GM12878 (cell line): Measurements from ENCODE around the gene AP5B1. TPM values are rescaled to one million over a fixed set of nuclear protein-coding genes. Genes with fewer than 3 reads are reported as not detected.
A peak's percentile ranks its signal among the peaks of the same experiment; 100 is the strongest.

Experiments
- ATAC-seq: fragments of 200-7000 bp; cut with Tn5 transposase; 3 replicates; pipeline ENCODE4 v1.9.1; 2020; ENCODE audit warnings: mild to moderate bottlenecking, moderate library complexity
- BruUV-seq: library from RNA; stranded (reverse); fragments of 400-500 nt; replicated peaks from 2 replicates; lab custom pipeline; 2021; lab: Mats Ljungman, UMichigan
- CTCF ChIA-PET: fragments of 300-600 bp; sonication (Branson Sonifier 250); formaldehyde crosslinking; extraction: SDS; loops from one replicate; lab custom pipeline; 2021; ENCODE audit warnings: inconsistent platforms; lab: Yijun Ruan, JAX
- POLR2A ChIA-PET: fragments of 350-600 bp; formaldehyde crosslinking; extraction: SDS; loops from one replicate; lab custom pipeline; 2021; ENCODE audit warnings: inconsistent platforms; lab: Charles Lee
- RAD21 ChIA-PET: fragments of 300-600 bp; sonication (Branson Sonifier 250); formaldehyde crosslinking; loops from one replicate; lab custom pipeline; 2023; ENCODE audit warnings: antibody characterized with exemption; ENCODE audit not compliant: unreplicated experiment; lab: Charles Lee
- SMC1A ChIA-PET: fragments of 300-600 bp; sonication (Branson Sonifier 250); formaldehyde crosslinking; loops from one replicate; lab custom pipeline; 2023; ENCODE audit not compliant: unreplicated experiment, uncharacterized antibody; lab: Charles Lee
- DNase-seq: peaks from one replicate; pipeline ENCODE4 v3.0.0-alpha.2; 2011; ENCODE audit warnings: low read depth, low spot score
- FAIRE-seq: peaks from 3 replicates; lab custom pipeline; 2011; peaks lifted over from hg19 to GRCh38; lab: Jason Lieb, UNC
- H2AFZ ChIP-seq: 2 replicates; pipeline ENCODE4 v1.6.0; 2011; ENCODE audit warnings: low read depth, low read length, control low read depth; ENCODE audit not compliant: control insufficient read depth
- H3K27ac ChIP-seq: 2 replicates; pipeline ENCODE4 v1.5.1; 2011; ENCODE audit warnings: control low read depth; ENCODE audit not compliant: control insufficient read depth, insufficient read depth
- H3K27me3 ChIP-seq, 2 experiments: replicated peaks in 1 of 2; 2 replicates each; pipeline versions ENCODE4 v1.6.0 to v1.6.1; 2011; ENCODE audit warnings: low read length in 1 of 2; ENCODE audit not compliant: control insufficient read depth in 2 of 2, insufficient read depth in 2 of 2
- H3K36me3 ChIP-seq, 2 experiments: 2 replicates each; pipeline ENCODE4 v1.5.1; 2011; ENCODE audit warnings: low read length in 1 of 2; ENCODE audit not compliant: control insufficient read depth in 2 of 2, insufficient read depth in 2 of 2
- H3K4me1 ChIP-seq: 2 replicates; pipeline ENCODE4 v1.6.1; 2011; ENCODE audit warnings: mild to moderate bottlenecking, low read length, moderate library complexity, mixed read lengths; ENCODE audit not compliant: control insufficient read depth, insufficient read depth
- H3K4me2 ChIP-seq: 2 replicates; pipeline ENCODE4 v1.6.0; 2011; ENCODE audit warnings: control low read depth; ENCODE audit not compliant: control insufficient read depth, insufficient read depth
- H3K4me3 ChIP-seq: fragments of 200-600 bp; sonication (generic); 2 replicates; pipeline ENCODE4 v1.5.1; 2016
- H3K79me2 ChIP-seq: 2 replicates; pipeline ENCODE4 v1.6.0; 2011; ENCODE audit warnings: low read length; ENCODE audit not compliant: control insufficient read depth, insufficient read depth
- H3K9ac ChIP-seq: 2 replicates; pipeline ENCODE4 v1.8.0; 2011; ENCODE audit warnings: low read length, control low read depth, mixed read lengths; ENCODE audit not compliant: control insufficient read depth, insufficient read depth
- H3K9me3 ChIP-seq: replicated peaks from 3 replicates; pipeline ENCODE4 v1.5.1; 2011; ENCODE audit warnings: mild to moderate bottlenecking, low read length; ENCODE audit not compliant: control insufficient read depth, insufficient read depth
- H4K20me1 ChIP-seq: 2 replicates; pipeline ENCODE4 v1.6.0; 2011; ENCODE audit not compliant: control insufficient read depth, insufficient read depth
- BCL3 ChIP-seq: IDR thresholded peaks from 2 replicates; pipeline ENCODE4 v1.6.1; 2011; ENCODE audit warnings: borderline replicate concordance, low read depth, mild to moderate bottlenecking, moderate library complexity, low read length; ENCODE audit not compliant: insufficient read depth, poor library complexity, severe bottlenecking
- CTCF ChIP-seq, 3 experiments: IDR thresholded peaks in 2 of 3; conservative IDR thresholded peaks in 1 of 3; 2 replicates each; pipeline ENCODE4 v1.5.1; 2011; ENCODE audit warnings: low read depth in 3 of 3, low read length in 3 of 3, mild to moderate bottlenecking in 3 of 3, control low read depth in 2 of 3, moderate library complexity in 2 of 3, inconsistent platforms in 1 of 3, mixed read lengths in 1 of 3; ENCODE audit not compliant: control insufficient read depth in 2 of 3, insufficient read depth in 1 of 3; ENCODE audit errors: extremely low read depth in 1 of 3
- KLF5 ChIP-seq: fragments of 450-650 bp; IDR thresholded peaks from 2 replicates; pipeline ENCODE4 v1.6.1; 2014; ENCODE audit warnings: mild to moderate bottlenecking; ENCODE audit not compliant: partially characterized antibody
- MXI1 ChIP-seq: fragments of 150-350 bp; IDR thresholded peaks from 2 replicates; pipeline ENCODE4 v1.6.1; 2011; ENCODE audit warnings: low read depth, mild to moderate bottlenecking, inconsistent platforms, low read length, improper control_type of control experiment
- NFIC ChIP-seq: IDR thresholded peaks from 2 replicates; pipeline ENCODE4 v1.6.1; 2012; ENCODE audit warnings: low read depth, mild to moderate bottlenecking, inconsistent platforms, low read length, moderate library complexity
- NRF1 ChIP-seq: conservative IDR thresholded peaks from 2 replicates; pipeline ENCODE4 v1.6.1; 2011; ENCODE audit warnings: mild to moderate bottlenecking, low read depth, low read length, improper control_type of control experiment
- PBX3 ChIP-seq: IDR thresholded peaks from 2 replicates; pipeline ENCODE4 v1.6.1; 2011; ENCODE audit warnings: mild to moderate bottlenecking, low read depth, low read length, moderate library complexity; ENCODE audit not compliant: insufficient replicate concordance
- POU2F2 ChIP-seq: IDR thresholded peaks from 3 replicates; pipeline ENCODE4 v1.6.1; 2011; ENCODE audit warnings: low read depth, mild to moderate bottlenecking, low read length, borderline replicate concordance
- RAD21 ChIP-seq: IDR thresholded peaks from 2 replicates; pipeline ENCODE4 v1.6.1; 2011; ENCODE audit warnings: mild to moderate bottlenecking, low read depth, low read length, moderate library complexity; ENCODE audit not compliant: insufficient read depth
- REST ChIP-seq: IDR thresholded peaks from 2 replicates; pipeline ENCODE4 v1.6.1; 2012; ENCODE audit warnings: mild to moderate bottlenecking, low read depth, low read length
- SMC3 ChIP-seq: IDR thresholded peaks from 2 replicates; pipeline ENCODE4 v1.6.1; 2011; ENCODE audit warnings: low read length, improper control_type of control experiment, borderline replicate concordance
- TCF3 ChIP-seq: IDR thresholded peaks from 2 replicates; pipeline ENCODE4 v1.6.1; 2012; ENCODE audit warnings: low read depth, mild to moderate bottlenecking, low read length, borderline replicate concordance; ENCODE audit not compliant: insufficient read depth
- YY1 ChIP-seq: IDR thresholded peaks from 2 replicates; pipeline ENCODE4 v1.6.1; 2011; ENCODE audit warnings: low read depth, mild to moderate bottlenecking, low read length
- WGBS: methylation state at CpG from one replicate; pipeline ENCODE4 v1.1.6; 2016; ENCODE audit warnings: low lambda C conversion rate; ENCODE audit not compliant: insufficient replicate concordance, insufficient coverage; ENCODE audit errors: missing lambda C conversion rate; 5-methylcytosine and 5-hydroxymethylcytosine counted together
- in situ Hi-C: fragments of 300-500 bp; cut with MboI; formaldehyde crosslinking; loops from 9 replicates; pipeline ENCODE4 v1.14.3; 2018; ENCODE audit warnings: mixed read lengths
- intact Hi-C: fragments of 100-400 bp; cut with micrococcal nuclease; formaldehyde crosslinking; loops from one replicate; pipeline ENCODE4 v1.14.2; 2022; ENCODE audit not compliant: unreplicated experiment
- polyA plus RNA-seq, 11 experiments: library from polyadenylated mRNA; depleted of rRNA in 4 of 11; unstranded in 6 of 11; stranded (reverse) in 5 of 11; fragments of >200 nt; fragmentation: Nextera tagmentation in 4 of 11; fragmentation: Illumina TruSeq in 1 of 11; extraction: Ambion mirVana in 4 of 11; extraction: Trizol in 1 of 11; gene quantifications; 1 replicate in 1 of 11; 2 replicates in 10 of 11; pipeline versions ENCODE4 v1.2.1 to v1.2.3, GENCODE V29; 2011 to 2016; ENCODE audit warnings: inconsistent platforms in 2 of 11, missing spikeins in 2 of 11, low read depth in 1 of 11
- total RNA-seq, 4 experiments: library from RNA; depleted of rRNA in 3 of 4; stranded (reverse); fragments of >200 nt in 3 of 4; fragmentation: Illumina TruSeq in 1 of 4; extraction: Trizol in 1 of 4; gene quantifications; 2 replicates each; pipeline versions ENCODE4 v1.2.1 to v1.2.3, GENCODE V29; 2013 to 2021

AP5B1 gene
- total and polyA plus RNA-seq, 10 of the 15 experiments (the other 5 are each of a cell fraction or from before 2014, with no cell fraction given): 0.47 to 13.1 (median 4.8) TPM

- TF ChIP-seq NRF1 (no peak), NFIC (peak; percentile 46; the same call in 1 of the 2 replicates), MXI1 (no peak), KLF5 (no peak), YY1 (no peak), SMC3 (peak; percentile 7; the same call in 1 of the 2 replicates), CTCF (IDR thresholded peaks at IDR 0.05 in 2 of 3, conservative IDR thresholded peaks at IDR 0.05 in 1 of 3; ENCODE audit: control insufficient read depth in 2 of 3, extremely low read depth in 1 of 3, insufficient read depth in 1 of 3, low read depth in 3 of 3, low read length in 3 of 3) (peak in 2 of 3 experiments; percentile 6 to 25; a peak in 1 of 6 replicates), POU2F2 (0 out of 3 replicates have a peak, but pooled peaks have one; percentile 28), BCL3 (peak; percentile 98), TCF3 (peak; percentile 66; the same call in 1 of the 2 replicates), RAD21 (0 out of 2 replicates have a peak, but pooled peaks have one; percentile 10), PBX3 (peak; percentile 79), REST (no peak)
- no TSS peak for BruUV-seq
- WGBS: 81% methylated on average over 23 of the region's 23 CpGs
- no peak for FAIRE-seq
- SMC1A ChIA-PET: interaction anchor here (0.6 kb wide), 1 partner anchor 27 kb away, joined by 5 read pairs; no protein-coding TSS in a partner anchor
- Histone ChIP-seq H3K4me1 (no peaks in the 10 kb centered on the region), H4K20me1 (no peaks in the 10 kb centered on the region), H3K9me3 (no peaks in the 10 kb centered on the region), H3K79me2 (no peaks in the 10 kb centered on the region), H3K27ac (no peak overlapping the region), H3K4me2 (no peak overlapping the region), H2AFZ (no peak overlapping the region), H3K36me3 (no peaks in the 10 kb centered on the region), H3K9ac (no peak overlapping the region), H3K4me3 (no peak overlapping the region), H3K27me3 (no peaks in the 10 kb centered on the region; a peak in 1 of 4 replicates)
- CTCF ChIA-PET: interaction anchor here (1.6 kb wide), 1 partner anchor 31 kb away, joined by 8 read pairs; no protein-coding TSS in a partner anchor
- intact Hi-C loops: no loop called here
- RAD21 ChIA-PET: no interaction called here
- no peak for DNase-seq
- POLR2A ChIA-PET: interaction anchor here (0.5 to 1.2 kb wide), 3 partner anchors 14 to 122 kb away, joined by 3 to 4 read pairs (median 3); no protein-coding TSS in a partner anchor
- ATAC-seq: peak; percentile 67
- in situ Hi-C loops: no loop called here
Measured at GRCh38 chr11:65810046-65810868, 29.5 kb upstream of the AP5B1 start.
